ENCODE data around the gene AQP12A. TPM values are rescaled to one million over a fixed set of nuclear protein-coding genes. Genes with fewer than 3 reads are reported as not detected.
"Not testable (repeated sequence)": the region's sequence is repeated elsewhere in the genome, so short reads cannot be mapped to it uniquely, and the experiment has no call there.

Gene AQP12A
- total and polyA plus RNA-seq, 10 of the 15 experiments (the other 5 are each of a cell fraction or from before 2014, with no cell fraction given): not detected

DNA sequence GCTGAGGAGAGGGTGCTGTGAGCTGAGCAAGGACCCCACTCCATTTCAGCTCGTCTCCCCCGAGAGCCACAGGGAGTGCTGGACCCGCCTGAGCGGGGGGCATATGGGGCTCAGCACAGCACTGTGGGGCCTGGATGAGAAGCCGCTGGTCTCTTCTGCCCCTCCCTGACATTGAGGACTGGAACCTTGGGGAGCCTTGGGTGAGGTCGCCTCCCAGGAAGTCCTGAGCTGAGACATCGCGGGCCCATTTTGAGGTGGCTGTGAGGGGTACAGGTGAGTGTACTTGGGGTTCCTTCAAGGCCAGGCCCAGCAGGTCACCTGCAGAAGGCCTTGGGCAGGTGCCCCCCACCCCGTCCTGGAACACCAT, 3.1 kb upstream of the AQP12A start:
- SMC1A ChIA-PET (ENCODE audit: uncharacterized antibody, unreplicated experiment): no interaction called here
- no peak for FAIRE-seq

DNA sequence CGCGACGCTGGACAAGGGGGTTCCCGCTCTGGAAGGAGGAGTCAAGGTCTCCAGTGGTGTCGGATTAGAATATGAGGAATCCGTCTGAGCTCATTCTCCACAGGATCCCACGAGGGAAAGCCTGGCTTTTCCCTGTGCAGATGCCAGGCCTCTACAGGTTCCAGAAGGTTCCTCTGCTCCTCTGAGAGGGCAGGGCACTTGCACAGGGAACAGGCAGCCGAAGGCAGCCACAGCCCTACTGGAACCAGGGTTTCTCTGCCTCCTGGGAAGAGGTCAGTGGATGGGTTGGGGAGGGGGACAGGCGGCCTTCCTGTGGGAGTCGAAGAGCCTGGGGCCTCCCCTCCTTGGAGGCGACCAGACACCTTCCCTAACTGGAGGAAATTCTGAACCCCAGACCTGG, 1.7 kb upstream of the AQP12A start:
- Histone ChIP-seq H2AFZ (ENCODE audit: control insufficient read depth, low read depth, low read length) (no peak overlapping the region), H3K4me1 (ENCODE audit: control insufficient read depth, insufficient read depth, low read length) (no peaks in the 10 kb centered on the region), H3K9me3 (replicated peaks; ENCODE audit: control insufficient read depth, insufficient read depth, low read length) (no peaks in the 10 kb centered on the region), H3K9ac (ENCODE audit: control insufficient read depth, insufficient read depth, low read length) (no peak overlapping the region), H3K4me3 (no peak overlapping the region), H3K36me3 (ENCODE audit: control insufficient read depth in 2 of 2, insufficient read depth in 2 of 2, low read length in 1 of 2) (no peaks in the 10 kb centered on the region), H3K27ac (ENCODE audit: control insufficient read depth, insufficient read depth) (no peak overlapping the region), H3K4me2 (ENCODE audit: control insufficient read depth, insufficient read depth) (no peak overlapping the region), H4K20me1 (ENCODE audit: control insufficient read depth, insufficient read depth) (no peaks in the 10 kb centered on the region), H3K79me2 (ENCODE audit: control insufficient read depth, insufficient read depth, low read length) (no peaks in the 10 kb centered on the region), H3K27me3 (replicated peaks in 1 of 2; ENCODE audit: control insufficient read depth in 2 of 2, insufficient read depth in 2 of 2, low read length in 1 of 2) (no peaks in the 10 kb centered on the region)
- TF ChIP-seq, protein P1, sequence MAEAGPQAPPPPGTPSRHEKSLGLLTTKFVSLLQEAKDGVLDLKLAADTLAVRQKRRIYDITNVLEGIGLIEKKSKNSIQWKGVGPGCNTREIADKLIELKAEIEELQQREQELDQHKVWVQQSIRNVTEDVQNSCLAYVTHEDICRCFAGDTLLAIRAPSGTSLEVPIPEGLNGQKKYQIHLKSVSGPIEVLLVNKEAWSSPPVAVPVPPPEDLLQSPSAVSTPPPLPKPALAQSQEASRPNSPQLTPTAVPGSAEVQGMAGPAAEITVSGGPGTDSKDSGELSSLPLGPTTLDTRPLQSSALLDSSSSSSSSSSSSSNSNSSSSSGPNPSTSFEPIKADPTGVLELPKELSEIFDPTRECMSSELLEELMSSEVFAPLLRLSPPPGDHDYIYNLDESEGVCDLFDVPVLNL (IDR thresholded peaks at IDR 0.05; ENCODE audit: low read depth, low read length): no peak
- TF ChIP-seq ZSCAN29 (IDR thresholded peaks at IDR 0.05) (no peak), KLF5 (IDR thresholded peaks at IDR 0.05; ENCODE audit: partially characterized antibody) (no peak)
- no peak for FAIRE-seq
- RAD21 ChIA-PET (ENCODE audit: unreplicated experiment): no interaction called here
- intact Hi-C loops (cut with micrococcal nuclease; ENCODE audit: unreplicated experiment) (no loop called here), in situ Hi-C loops (cut with MboI) (no loop called here)
- SMC1A ChIA-PET (ENCODE audit: uncharacterized antibody, unreplicated experiment): no interaction called here
- no TSS peak for BruUV-seq (replicated peaks)
- WGBS (ENCODE audit: insufficient coverage, insufficient replicate concordance, low lambda C conversion rate, missing lambda C conversion rate): 0% methylated on average over 1 of the region's 11 CpGs
- no peak for ATAC-seq
- CTCF ChIA-PET: no interaction called here
- no peak for DNase-seq (ENCODE audit: low read depth, low spot score)
- POLR2A ChIA-PET: no interaction called here

More for the DNA sequence above, 3.1 kb upstream of the AQP12A start:
- Histone ChIP-seq H2AFZ (ENCODE audit: control insufficient read depth, low read depth, low read length) (no peak overlapping the region), H3K36me3 (ENCODE audit: control insufficient read depth in 2 of 2, insufficient read depth in 2 of 2, low read length in 1 of 2) (no peaks in the 10 kb centered on the region), H4K20me1 (ENCODE audit: control insufficient read depth, insufficient read depth) (no peaks in the 10 kb centered on the region), H3K4me2 (ENCODE audit: control insufficient read depth, insufficient read depth) (no peak overlapping the region), H3K27me3 (replicated peaks in 1 of 2; ENCODE audit: control insufficient read depth in 2 of 2, insufficient read depth in 2 of 2, low read length in 1 of 2) (no peaks in the 10 kb centered on the region), H3K27ac (ENCODE audit: control insufficient read depth, insufficient read depth) (no peak overlapping the region), H3K4me3 (no peak overlapping the region), H3K4me1 (ENCODE audit: control insufficient read depth, insufficient read depth, low read length) (no peaks in the 10 kb centered on the region), H3K9ac (ENCODE audit: control insufficient read depth, insufficient read depth, low read length) (no peak overlapping the region), H3K79me2 (ENCODE audit: control insufficient read depth, insufficient read depth, low read length) (no peaks in the 10 kb centered on the region), H3K9me3 (replicated peaks; ENCODE audit: control insufficient read depth, insufficient read depth, low read length) (no peaks in the 10 kb centered on the region)
- no peak for DNase-seq (ENCODE audit: low read depth, low spot score)
- ATAC-seq: no peak
- intact Hi-C loops (cut with micrococcal nuclease; ENCODE audit: unreplicated experiment) (no loop called here), in situ Hi-C loops (cut with MboI) (no loop called here)
- ChIA-PET RAD21 (ENCODE audit: unreplicated experiment) (no interaction called here), POLR2A (no interaction called here), CTCF (no interaction called here)
- TF ChIP-seq IKZF1 (conservative IDR thresholded peaks at IDR 0.05) (no peak), ZNF384 (IDR thresholded peaks at IDR 0.05; ENCODE audit: borderline replicate concordance, low read depth, low read length) (no peak)
- BruUV-seq (replicated peaks): no TSS peak
- WGBS (ENCODE audit: insufficient coverage, insufficient replicate concordance, low lambda C conversion rate, missing lambda C conversion rate): 55% methylated on average over 9 of the region's 9 CpGs

DNA sequence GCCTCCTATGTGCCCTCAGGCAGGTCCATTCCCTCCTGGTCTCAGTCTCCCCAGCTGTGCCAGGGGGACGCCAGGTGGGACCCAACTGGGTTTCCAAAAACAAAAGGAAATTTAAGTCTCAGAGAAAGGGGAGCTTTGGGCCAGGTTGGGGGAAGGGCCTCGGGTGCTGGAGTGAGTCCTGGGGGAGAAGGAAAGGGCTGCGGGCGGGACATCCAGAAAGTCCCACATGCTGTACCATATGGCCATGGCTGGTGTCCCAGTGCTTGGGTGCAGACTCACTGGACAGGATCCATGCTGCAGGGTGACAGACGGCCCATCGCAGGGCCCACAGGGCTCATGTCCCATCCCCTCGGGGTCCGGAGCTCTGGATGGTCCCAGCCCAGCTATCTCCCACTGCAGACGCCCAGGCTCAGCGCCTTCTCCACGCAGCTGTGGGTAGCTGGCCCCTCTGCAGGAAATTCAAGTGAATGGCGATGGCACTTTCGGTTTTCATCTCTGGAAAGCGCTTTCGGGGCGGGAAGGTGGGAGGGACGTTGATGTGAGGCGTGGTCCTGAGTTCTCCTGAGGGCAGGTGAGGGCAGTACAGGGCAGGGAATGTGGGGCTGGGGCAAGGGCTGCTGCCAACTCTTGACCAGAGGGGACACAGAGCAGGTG, 1.1 kb upstream of the AQP12A start:
- FAIRE-seq; H2AFZ ChIP-seq (ENCODE audit: control insufficient read depth, low read depth, low read length); in situ Hi-C loops (cut with MboI); H3K4me1 ChIP-seq (ENCODE audit: control insufficient read depth, insufficient read depth, low read length); SMC1A ChIA-PET (ENCODE audit: uncharacterized antibody, unreplicated experiment); ATAC-seq; intact Hi-C loops (cut with micrococcal nuclease; ENCODE audit: unreplicated experiment); RAD21 ChIA-PET (ENCODE audit: unreplicated experiment); CTCF ChIA-PET; H4K20me1 ChIP-seq (ENCODE audit: control insufficient read depth, insufficient read depth); H3K27ac ChIP-seq (ENCODE audit: control insufficient read depth, insufficient read depth); H3K79me2 ChIP-seq (ENCODE audit: control insufficient read depth, insufficient read depth, low read length); H3K36me3 ChIP-seq (ENCODE audit: control insufficient read depth in 2 of 2, insufficient read depth in 2 of 2, low read length in 1 of 2); H3K9ac ChIP-seq (ENCODE audit: control insufficient read depth, insufficient read depth, low read length); BruUV-seq (replicated peaks); H3K9me3 ChIP-seq (replicated peaks; ENCODE audit: control insufficient read depth, insufficient read depth, low read length); POLR2A ChIA-PET; H3K4me3 ChIP-seq; DNase-seq (ENCODE audit: low read depth, low spot score); H3K4me2 ChIP-seq (ENCODE audit: control insufficient read depth, insufficient read depth); H3K27me3 ChIP-seq (replicated peaks in 1 of 2; ENCODE audit: control insufficient read depth in 2 of 2, insufficient read depth in 2 of 2, low read length in 1 of 2): not testable (repeated sequence)
- WGBS (ENCODE audit: insufficient coverage, insufficient replicate concordance, low lambda C conversion rate, missing lambda C conversion rate): 30% methylated on average over 2 of the region's 18 CpGs
